Loucy (cell line): ENCODE results near the gene ZDHHC11.

ENCODE experiments used
- H2AFZ ChIP-seq: fragments of 200-600 bp; sonication (generic); 2 replicates; pipeline ENCODE4 v1.6.0; 2016; ENCODE audit warnings: antibody characterized with exemption, mild to moderate bottlenecking, low read length, moderate library complexity
- H3F3A ChIP-seq: fragments of 200-600 bp; 2 replicates; pipeline ENCODE4 v1.6.0; 2016; ENCODE audit warnings: antibody characterized with exemption, low read depth, mild to moderate bottlenecking
- H3K27me3 ChIP-seq: fragments of 200-600 bp; sonication (generic); 2 replicates; pipeline ENCODE4 v1.6.1; 2014; ENCODE audit warnings: low read length, mild to moderate bottlenecking; ENCODE audit not compliant: insufficient read depth, poor library complexity, severe bottlenecking
- H3K36me3 ChIP-seq: fragments of 200-600 bp; sonication (generic); 2 replicates; pipeline ENCODE4 v1.6.1; 2016; ENCODE audit warnings: low read length; ENCODE audit not compliant: insufficient read depth
- H3K4me1 ChIP-seq: fragments of 200-600 bp; sonication (generic); 2 replicates; pipeline ENCODE4 v1.5.1; 2014; ENCODE audit warnings: low read length, mild to moderate bottlenecking; ENCODE audit not compliant: insufficient read depth, poor library complexity, severe bottlenecking
- H3K4me2 ChIP-seq: fragments of 200-600 bp; sonication (generic); 2 replicates; pipeline ENCODE4 v1.6.0; 2014; ENCODE audit warnings: antibody characterized with exemption, low read length, low read depth, mild to moderate bottlenecking; ENCODE audit not compliant: poor library complexity, severe bottlenecking
- H3K4me3 ChIP-seq: fragments of 200-600 bp; sonication (generic); 2 replicates; pipeline ENCODE4 v1.5.1; 2014; ENCODE audit warnings: low read length, mild to moderate bottlenecking, mixed read lengths; ENCODE audit not compliant: poor library complexity, severe bottlenecking
- H3K79me2 ChIP-seq: fragments of 200-600 bp; sonication (generic); 2 replicates; pipeline ENCODE4 v1.6.1; 2014; ENCODE audit warnings: low read length; ENCODE audit not compliant: insufficient read depth
- H3K9ac ChIP-seq: fragments of 200-600 bp; sonication (generic); 2 replicates; pipeline ENCODE4 v1.6.0; 2014; ENCODE audit warnings: mild to moderate bottlenecking, low read depth, low read length, moderate library complexity; ENCODE audit not compliant: poor library complexity, severe bottlenecking
- H3K9me2 ChIP-seq: fragments of 200-600 bp; sonication (generic); replicated peaks from 2 replicates; pipeline ENCODE4 v1.6.1; 2016; ENCODE audit warnings: low read depth, low read length, mixed read lengths
- H3K9me3 ChIP-seq: fragments of 200-600 bp; sonication (generic); 2 replicates; pipeline ENCODE4 v1.6.1; 2014; ENCODE audit warnings: mild to moderate bottlenecking, antibody characterized with exemption, low read length, low read depth; ENCODE audit not compliant: insufficient read depth
- H4K20me1 ChIP-seq: fragments of 200-600 bp; sonication (generic); 2 replicates; pipeline ENCODE4 v1.6.0; 2014; ENCODE audit warnings: antibody characterized with exemption, low read length, mild to moderate bottlenecking; ENCODE audit not compliant: insufficient read depth, poor library complexity, severe bottlenecking
- EZH2phosphoT487 ChIP-seq: fragments of 200-600 bp; IDR thresholded peaks from 2 replicates; pipeline ENCODE4 v1.6.1; 2018; ENCODE audit warnings: antibody characterized with exemption, mild to moderate bottlenecking, moderate library complexity, borderline replicate concordance
- TF ChIP-seq, protein P1 (sequence below): fragments of 200-600 bp; sonication (generic); conservative IDR thresholded peaks from 2 replicates; pipeline ENCODE4 v1.5.1; 2014; ENCODE audit warnings: mild to moderate bottlenecking, antibody characterized with exemption, low read length

Gene ZDHHC11

DNA sequence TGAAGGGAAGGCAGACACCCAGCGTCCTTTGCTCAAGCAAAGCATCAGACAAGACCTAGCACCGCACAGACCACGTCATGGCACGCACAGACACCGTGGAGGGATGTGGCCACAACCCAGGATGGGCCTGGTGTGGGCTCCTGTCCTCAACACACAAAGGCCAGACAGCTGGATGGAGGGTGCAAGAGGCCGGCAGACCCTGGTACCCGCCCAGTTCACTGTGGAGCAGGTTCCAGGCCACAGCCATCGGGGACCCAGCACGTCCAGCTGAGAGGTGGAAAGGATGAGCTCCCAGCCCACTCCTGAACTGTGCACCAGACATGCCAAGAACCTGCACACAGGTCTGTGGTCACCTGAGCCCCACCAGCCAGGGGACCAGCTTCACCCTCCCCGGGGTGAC, 15.0 kb upstream of the ZDHHC11 start:
- Histone ChIP-seq H3K9me2 (no peaks in the 10 kb centered on the region), H2AFZ (no peak overlapping the region), H3F3A (no peaks in the 10 kb centered on the region), H3K36me3 (peaks cover 70% of the 10 kb centered on the region; the same call in 1 of the 2 replicates), H3K27me3 (no peaks in the 10 kb centered on the region), H3K9ac (no peak overlapping the region), H4K20me1 (no peaks in the 10 kb centered on the region), H3K4me2 (no peak overlapping the region), H3K79me2 (no peaks in the 10 kb centered on the region), H3K4me1 (peaks cover 4% of the 10 kb centered on the region), H3K4me3 (no peak overlapping the region), H3K9me3 (no peaks in the 10 kb centered on the region)
- TF ChIP-seq, protein P1, sequence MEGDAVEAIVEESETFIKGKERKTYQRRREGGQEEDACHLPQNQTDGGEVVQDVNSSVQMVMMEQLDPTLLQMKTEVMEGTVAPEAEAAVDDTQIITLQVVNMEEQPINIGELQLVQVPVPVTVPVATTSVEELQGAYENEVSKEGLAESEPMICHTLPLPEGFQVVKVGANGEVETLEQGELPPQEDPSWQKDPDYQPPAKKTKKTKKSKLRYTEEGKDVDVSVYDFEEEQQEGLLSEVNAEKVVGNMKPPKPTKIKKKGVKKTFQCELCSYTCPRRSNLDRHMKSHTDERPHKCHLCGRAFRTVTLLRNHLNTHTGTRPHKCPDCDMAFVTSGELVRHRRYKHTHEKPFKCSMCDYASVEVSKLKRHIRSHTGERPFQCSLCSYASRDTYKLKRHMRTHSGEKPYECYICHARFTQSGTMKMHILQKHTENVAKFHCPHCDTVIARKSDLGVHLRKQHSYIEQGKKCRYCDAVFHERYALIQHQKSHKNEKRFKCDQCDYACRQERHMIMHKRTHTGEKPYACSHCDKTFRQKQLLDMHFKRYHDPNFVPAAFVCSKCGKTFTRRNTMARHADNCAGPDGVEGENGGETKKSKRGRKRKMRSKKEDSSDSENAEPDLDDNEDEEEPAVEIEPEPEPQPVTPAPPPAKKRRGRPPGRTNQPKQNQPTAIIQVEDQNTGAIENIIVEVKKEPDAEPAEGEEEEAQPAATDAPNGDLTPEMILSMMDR: no peak
- TF ChIP-seq EZH2phosphoT487: no peak

DNA sequence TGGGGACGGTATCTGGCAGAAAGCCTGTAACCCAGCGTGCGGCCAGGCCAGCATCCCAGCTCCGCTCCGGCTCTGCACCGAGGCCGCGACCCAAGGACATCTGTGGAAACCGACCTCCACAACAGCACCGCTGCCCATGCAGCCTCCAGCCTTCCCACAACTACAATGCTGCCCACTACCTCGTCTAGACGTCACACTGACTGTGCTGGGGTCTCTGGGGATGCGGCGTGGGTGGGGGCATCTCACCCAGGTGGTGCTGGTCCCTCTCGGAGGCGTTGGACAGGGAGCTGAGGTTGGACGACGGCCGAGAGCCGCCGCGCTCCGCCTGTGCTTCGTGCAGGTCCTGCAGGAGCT, 14.4 kb upstream of the ZDHHC11 start:
- Histone ChIP-seq H2AFZ (no peak overlapping the region), H3K9me3 (no peaks in the 10 kb centered on the region), H3K9ac (no peak overlapping the region), H3K4me2 (no peak overlapping the region), H3K4me1 (peaks cover 4% of the 10 kb centered on the region), H4K20me1 (no peaks in the 10 kb centered on the region), H3K9me2 (no peaks in the 10 kb centered on the region), H3K4me3 (no peak overlapping the region), H3K36me3 (peaks cover 63% of the 10 kb centered on the region; the same call in 1 of the 2 replicates), H3F3A (no peaks in the 10 kb centered on the region), H3K27me3 (no peaks in the 10 kb centered on the region), H3K79me2 (no peaks in the 10 kb centered on the region)
- TF ChIP-seq, protein P1: no peak
- TF ChIP-seq EZH2phosphoT487: no peak

DNA sequence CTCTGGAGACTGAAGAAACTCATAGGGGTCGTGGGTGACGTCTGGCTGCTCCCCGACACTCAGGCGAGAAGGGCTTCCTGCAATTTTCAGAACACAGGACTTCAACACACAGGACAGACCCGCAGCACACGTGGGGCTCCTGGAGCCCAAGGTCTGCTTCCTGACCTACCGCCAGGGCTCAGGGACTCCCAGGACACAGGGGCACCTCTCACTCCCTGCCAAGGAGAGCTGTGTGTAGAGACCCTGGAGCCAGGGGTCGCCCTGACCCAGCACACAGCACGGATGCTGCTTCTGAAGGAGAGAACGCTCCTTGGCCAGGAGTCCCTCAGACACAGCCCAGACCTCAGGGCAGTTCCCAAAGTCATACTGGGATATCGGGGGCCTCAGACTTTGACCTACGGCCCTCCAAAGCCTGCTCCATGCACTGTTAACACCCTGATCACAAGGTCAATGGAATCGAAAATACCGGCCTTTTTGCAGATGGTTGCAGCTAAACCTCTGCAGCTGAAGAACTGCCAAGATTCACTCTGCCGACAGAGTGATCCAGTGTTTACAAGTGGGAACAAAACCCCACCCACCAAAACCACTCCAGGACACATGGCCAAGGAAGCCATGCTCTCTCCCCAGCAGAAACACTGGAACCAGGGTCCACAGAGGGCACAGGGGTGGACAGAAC, 13.8 kb upstream of the ZDHHC11 start:
- H3K9ac ChIP-seq: no peak overlapping the region
- H3F3A ChIP-seq: no peaks in the 10 kb centered on the region
- no peaks in the 10 kb centered on the region for H4K20me1 ChIP-seq
- no peaks in the 10 kb centered on the region for H3K79me2 ChIP-seq
- H3K36me3 ChIP-seq: peaks cover 58% of the 10 kb centered on the region; the same call in 1 of the 2 replicates
- TF ChIP-seq, protein P1: no peak
- no peak for TF ChIP-seq EZH2phosphoT487
- H3K27me3 ChIP-seq: no peaks in the 10 kb centered on the region
- H2AFZ ChIP-seq: no peak overlapping the region
- no peak overlapping the region for H3K4me3 ChIP-seq
- no peaks in the 10 kb centered on the region for H3K9me2 ChIP-seq
- H3K9me3 ChIP-seq: no peaks in the 10 kb centered on the region
- H3K4me2 ChIP-seq: no peak overlapping the region
- peaks cover 4% of the 10 kb centered on the region for H3K4me1 ChIP-seq
